BE2C (cell line): Measurements from ENCODE around the gene MYO3A.

ENCODE experiments used
- DNase-seq: peaks from one replicate; pipeline ENCODE4 v3.0.0-alpha.2; 2020
- H3K27me3 ChIP-seq: fragments of 250-450 bp; sonication (Bioruptor Pico); 2 replicates; pipeline ENCODE4 v1.5.1; 2020; ENCODE audit warnings: mild to moderate bottlenecking
- H3K36me3 ChIP-seq: fragments of 250-450 bp; sonication (Bioruptor Pico); 2 replicates; pipeline ENCODE4 v1.5.1; 2020; ENCODE audit warnings: mild to moderate bottlenecking
- H3K4me1 ChIP-seq: fragments of 250-450 bp; sonication (Bioruptor Pico); 2 replicates; pipeline ENCODE4 v1.5.1; 2020
- H3K4me3 ChIP-seq: 2 replicates; pipeline ENCODE4 v1.5.1; 2011; ENCODE audit warnings: low read depth, low read length
- H3K9me3 ChIP-seq: fragments of 250-450 bp; sonication (Bioruptor Pico); 2 replicates; pipeline ENCODE4 v1.5.1; 2020
- CTCF ChIP-seq: IDR thresholded peaks from 2 replicates; pipeline ENCODE4 v1.5.1; 2012; ENCODE audit warnings: mild to moderate bottlenecking, low read depth, low read length

The MYO3A gene

DNA sequence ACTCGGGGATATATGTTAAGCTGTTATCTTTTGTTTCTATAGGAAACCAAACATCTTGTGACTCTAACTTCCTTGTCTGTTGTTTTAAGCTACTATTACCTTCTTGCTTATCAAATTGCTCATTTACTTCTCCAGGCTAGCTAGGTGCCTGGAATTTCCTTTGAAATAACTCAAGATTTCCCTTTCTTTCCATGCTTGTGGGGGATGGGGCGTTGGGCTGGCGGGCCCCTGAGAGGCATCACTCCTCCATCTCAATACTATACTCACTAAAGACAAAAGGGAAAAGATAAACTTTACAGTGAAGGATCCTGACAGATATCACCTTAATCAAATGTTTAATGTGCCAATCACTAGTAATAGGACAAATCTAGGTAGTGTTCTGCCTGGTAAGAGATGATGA lies 34.7 kb upstream of the MYO3A start:
- DNase-seq: no peak
- no peaks in the 10 kb centered on the region for H3K4me1 ChIP-seq

DNA sequence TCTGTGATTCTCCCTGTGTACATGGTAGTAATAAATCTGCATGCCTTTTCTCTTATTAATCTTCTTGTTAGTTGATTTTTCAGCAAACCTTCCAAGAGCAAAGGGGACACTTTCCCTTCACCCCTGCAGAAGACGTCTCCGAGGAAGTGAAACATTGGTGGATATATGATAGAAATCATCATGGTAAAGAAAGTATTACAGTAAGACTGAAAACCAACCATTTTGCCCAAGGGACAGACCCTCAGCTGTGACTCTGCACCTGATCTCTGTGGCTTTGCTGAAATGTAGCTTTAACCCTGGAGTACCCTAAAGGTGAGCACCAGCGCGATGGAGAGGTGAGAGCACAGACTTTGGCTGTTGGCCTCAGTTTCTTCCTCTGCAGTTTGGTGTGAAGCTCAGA lies 32.8 kb upstream of the MYO3A start:
- no peaks in the 10 kb centered on the region for H3K27me3 ChIP-seq
- TF ChIP-seq CTCF: no peak
- no peak for DNase-seq
- no peaks in the 10 kb centered on the region for H3K4me1 ChIP-seq
- H3K36me3 ChIP-seq: no peaks in the 10 kb centered on the region
- H3K4me3 ChIP-seq: no peak overlapping the region
- H3K9me3 ChIP-seq: no peaks in the 10 kb centered on the region

More for the DNA sequence above, 34.7 kb upstream of the MYO3A start:
- Histone ChIP-seq H3K36me3 (no peaks in the 10 kb centered on the region), H3K9me3 (no peaks in the 10 kb centered on the region), H3K27me3 (no peaks in the 10 kb centered on the region), H3K4me3 (no peak overlapping the region)
- TF ChIP-seq CTCF: no peak

- H3K27me3 ChIP-seq: no peaks in the 10 kb centered on the region
- no peaks in the 10 kb centered on the region for H3K36me3 ChIP-seq
- H3K4me3 ChIP-seq: no peak overlapping the region
- no peaks in the 10 kb centered on the region for H3K9me3 ChIP-seq
- no peak for DNase-seq
- H3K4me1 ChIP-seq: no peaks in the 10 kb centered on the region
- TF ChIP-seq CTCF: no peak
These were observed 32.0 kb upstream of the MYO3A start for GRCh38 chr10:25902002-25902401.

DNA sequence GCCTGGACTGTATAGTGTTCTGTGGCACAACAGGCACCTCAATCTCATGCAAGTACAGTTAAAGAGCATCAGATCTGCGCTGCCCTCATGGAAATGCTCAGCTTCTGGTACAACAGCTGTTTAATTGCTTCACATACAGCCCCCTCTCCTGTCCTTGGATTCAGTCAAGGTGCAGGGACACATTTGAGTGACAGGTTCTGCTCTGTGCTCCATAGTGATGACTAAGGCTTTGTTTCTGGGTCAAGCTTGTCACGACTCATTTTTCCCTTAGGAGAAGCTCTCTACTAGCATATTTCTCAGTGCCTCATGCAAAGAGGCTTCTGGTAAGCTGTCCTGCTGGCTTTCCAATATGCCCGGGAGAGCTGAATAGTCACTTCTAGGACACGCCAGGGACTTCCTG lies 26.8 kb upstream of the MYO3A start:
- Histone ChIP-seq H3K9me3 (no peaks in the 10 kb centered on the region), H3K36me3 (no peaks in the 10 kb centered on the region), H3K27me3 (no peaks in the 10 kb centered on the region), H3K4me1 (no peaks in the 10 kb centered on the region), H3K4me3 (no peak overlapping the region)
- TF ChIP-seq CTCF: no peak
- no peak for DNase-seq

DNA sequence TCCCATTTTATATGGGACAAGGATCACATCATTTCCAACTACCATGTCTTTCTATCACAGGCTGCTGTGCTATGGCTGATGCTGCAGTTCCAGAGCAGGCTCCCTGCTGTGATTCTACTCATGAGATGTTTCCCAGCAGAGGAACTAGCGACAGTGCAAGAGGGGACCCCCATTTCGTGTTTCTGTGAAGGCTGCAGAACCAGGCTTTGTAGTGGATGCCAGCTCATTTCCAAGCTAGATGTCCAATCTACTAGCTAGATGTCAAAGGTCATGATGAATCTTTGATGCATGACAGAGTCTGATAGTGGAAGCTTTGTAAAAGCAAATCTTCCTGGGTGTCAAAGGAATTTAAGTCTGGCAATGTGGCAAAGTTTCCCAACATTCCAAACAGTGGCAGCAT lies 21.2 kb upstream of the MYO3A start:
- Histone ChIP-seq H3K9me3 (no peaks in the 10 kb centered on the region), H3K4me1 (no peaks in the 10 kb centered on the region), H3K36me3 (no peaks in the 10 kb centered on the region), H3K27me3 (no peaks in the 10 kb centered on the region), H3K4me3 (no peak overlapping the region)
- no peak for TF ChIP-seq CTCF
- DNase-seq: no peak

GRCh38 chr10:25914776-25915175 lies 19.3 kb upstream of the MYO3A start:
- H3K27me3 ChIP-seq: no peaks in the 10 kb centered on the region
- no peaks in the 10 kb centered on the region for H3K4me1 ChIP-seq
- no peak for DNase-seq
- no peak overlapping the region for H3K4me3 ChIP-seq
- H3K36me3 ChIP-seq: no peaks in the 10 kb centered on the region
- TF ChIP-seq CTCF: no peak
- H3K9me3 ChIP-seq: no peaks in the 10 kb centered on the region
